LNCaP clone FGC (cell line): Measurements from ENCODE around the gene LHPP.

Experiments
- DNase-seq: peaks from one replicate; pipeline ENCODE4 v3.0.0-alpha.2; 2011; ENCODE audit warnings: low read depth
- H3K4me3 ChIP-seq: 2 replicates; pipeline ENCODE4 v1.5.1; 2011; ENCODE audit warnings: mild to moderate bottlenecking, low read depth, low read length, control low read depth
- TF ChIP-seq, protein P1 (sequence below): IDR thresholded peaks from 2 replicates; pipeline ENCODE4 v1.5.1; 2012; ENCODE audit warnings: mild to moderate bottlenecking; ENCODE audit not compliant: control insufficient read depth, insufficient read depth; ENCODE audit errors: extremely low read depth

The LHPP gene

DNA sequence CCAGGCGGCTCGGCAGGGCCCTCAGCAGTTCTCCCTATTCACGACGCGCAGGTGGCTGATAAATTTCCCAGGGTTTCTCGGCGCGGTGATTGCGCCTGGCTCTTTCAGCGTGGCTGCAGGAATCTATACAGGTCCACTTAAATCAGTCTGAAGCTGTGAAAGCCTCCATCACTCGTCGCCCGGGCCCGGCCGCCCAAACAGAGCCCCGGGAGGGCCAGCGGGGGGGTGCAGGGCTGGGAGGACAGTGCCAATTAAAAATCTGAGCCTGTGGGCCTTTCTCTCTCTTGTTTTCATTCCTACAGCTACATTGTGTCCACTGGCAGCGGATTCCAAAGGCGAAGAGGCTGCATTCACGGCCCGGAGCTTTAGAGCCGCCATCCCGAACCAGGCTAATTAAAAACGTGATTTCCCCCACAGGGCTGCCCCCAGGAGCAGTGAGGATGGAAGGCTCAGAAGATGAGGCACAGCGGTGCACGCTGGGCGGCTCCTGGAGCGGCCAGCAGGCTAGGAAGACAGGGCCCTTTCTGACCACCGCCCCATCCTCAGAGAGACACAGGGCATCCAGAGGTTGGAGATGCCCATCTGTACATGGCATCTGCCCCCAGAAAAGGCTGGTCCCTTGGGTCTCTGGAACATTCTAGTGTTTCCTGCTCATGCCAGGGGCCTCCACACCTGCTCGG, 181.8 kb downstream of the LHPP start:
- no peak overlapping the region for H3K4me3 ChIP-seq
- TF ChIP-seq, protein P1, sequence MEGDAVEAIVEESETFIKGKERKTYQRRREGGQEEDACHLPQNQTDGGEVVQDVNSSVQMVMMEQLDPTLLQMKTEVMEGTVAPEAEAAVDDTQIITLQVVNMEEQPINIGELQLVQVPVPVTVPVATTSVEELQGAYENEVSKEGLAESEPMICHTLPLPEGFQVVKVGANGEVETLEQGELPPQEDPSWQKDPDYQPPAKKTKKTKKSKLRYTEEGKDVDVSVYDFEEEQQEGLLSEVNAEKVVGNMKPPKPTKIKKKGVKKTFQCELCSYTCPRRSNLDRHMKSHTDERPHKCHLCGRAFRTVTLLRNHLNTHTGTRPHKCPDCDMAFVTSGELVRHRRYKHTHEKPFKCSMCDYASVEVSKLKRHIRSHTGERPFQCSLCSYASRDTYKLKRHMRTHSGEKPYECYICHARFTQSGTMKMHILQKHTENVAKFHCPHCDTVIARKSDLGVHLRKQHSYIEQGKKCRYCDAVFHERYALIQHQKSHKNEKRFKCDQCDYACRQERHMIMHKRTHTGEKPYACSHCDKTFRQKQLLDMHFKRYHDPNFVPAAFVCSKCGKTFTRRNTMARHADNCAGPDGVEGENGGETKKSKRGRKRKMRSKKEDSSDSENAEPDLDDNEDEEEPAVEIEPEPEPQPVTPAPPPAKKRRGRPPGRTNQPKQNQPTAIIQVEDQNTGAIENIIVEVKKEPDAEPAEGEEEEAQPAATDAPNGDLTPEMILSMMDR = no peak
- DNase-seq = no peak

DNA sequence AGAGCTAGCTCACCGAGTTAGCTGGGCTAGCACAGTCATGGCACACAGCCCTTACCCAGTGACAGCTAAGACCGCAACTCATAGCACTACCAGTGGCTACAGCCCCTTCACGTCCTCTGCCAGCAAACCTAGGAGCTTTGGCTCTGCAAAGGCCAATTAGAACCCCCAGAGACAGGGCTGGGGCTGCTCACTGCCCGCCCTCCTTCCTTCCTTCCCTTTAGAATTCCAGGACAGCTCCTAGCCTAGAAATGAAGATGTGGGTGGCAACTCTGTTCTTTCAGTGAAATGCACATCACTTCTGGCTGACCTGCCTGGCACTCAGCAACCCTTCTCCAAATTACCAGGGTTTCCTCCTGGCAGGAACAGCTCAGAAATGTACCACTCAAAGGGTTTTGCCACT, 182.6 kb downstream of the LHPP start:
- no peak for DNase-seq
- H3K4me3 ChIP-seq = no peak overlapping the region
- TF ChIP-seq, protein P1 = no peak

DNA sequence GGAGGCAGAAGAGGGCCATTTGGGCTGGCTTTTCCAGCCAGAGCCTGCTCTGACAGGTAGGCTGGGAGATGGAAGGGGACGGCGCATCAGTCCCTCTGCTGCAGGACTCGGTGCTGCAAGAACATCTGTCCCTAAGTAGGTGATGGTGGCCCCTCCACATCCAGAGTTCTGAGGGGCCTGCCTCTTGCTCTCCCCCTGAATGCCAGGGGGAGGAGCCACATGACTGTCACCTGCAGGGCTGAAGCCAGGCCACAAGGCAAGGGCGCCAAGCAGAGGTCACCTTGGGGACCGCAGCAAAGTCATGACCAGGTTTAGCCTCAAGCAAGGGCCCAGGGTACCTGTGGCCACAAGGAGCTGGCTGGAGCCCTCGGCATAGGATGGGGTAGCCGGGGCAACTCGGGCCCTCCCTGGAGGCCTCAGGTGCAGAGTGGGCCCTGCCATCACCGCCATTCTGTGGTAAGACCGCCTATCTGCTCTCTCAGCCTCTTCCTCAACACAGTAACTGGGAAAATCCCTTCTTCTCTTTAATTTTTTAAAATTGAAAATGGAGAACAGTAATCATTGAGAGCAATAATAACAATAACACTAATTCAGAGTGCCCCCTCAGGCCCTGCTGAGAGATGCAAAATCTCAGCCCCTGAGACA, 183.3 kb downstream of the LHPP start:
- no peak for DNase-seq
- TF ChIP-seq, protein P1 = no peak
- H3K4me3 ChIP-seq = no peak overlapping the region

DNA sequence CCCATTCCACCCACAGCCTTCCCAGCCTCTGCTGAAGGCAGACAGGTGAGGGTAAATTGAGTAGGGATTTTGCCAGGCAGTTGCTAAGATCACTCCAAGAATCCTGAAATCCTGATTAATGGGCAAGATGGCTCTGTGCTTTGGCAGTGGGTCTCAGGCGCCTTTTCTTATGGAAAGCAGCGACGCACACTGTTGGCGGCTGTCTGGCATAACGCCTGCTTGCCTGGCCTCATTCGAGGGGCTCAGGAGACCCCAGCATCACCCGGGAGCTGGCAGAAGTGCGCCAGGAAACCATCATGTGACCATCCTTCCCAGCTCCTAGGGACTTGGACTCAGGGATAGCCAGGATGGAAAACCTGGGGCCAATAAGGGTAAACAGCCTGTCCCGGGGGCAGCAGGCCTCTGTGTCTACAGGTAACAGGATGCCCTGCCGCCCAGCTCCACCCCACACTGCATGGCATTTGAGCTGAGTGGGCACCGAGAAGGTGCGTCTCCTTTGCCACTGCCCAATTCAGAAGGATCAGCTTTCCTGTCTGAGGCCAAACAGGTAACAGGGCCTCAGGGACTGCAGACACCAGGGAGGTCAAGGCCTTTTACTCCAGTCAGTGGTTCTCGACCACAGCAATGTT, 184.0 kb downstream of the LHPP start:
- no peak for DNase-seq

DNA sequence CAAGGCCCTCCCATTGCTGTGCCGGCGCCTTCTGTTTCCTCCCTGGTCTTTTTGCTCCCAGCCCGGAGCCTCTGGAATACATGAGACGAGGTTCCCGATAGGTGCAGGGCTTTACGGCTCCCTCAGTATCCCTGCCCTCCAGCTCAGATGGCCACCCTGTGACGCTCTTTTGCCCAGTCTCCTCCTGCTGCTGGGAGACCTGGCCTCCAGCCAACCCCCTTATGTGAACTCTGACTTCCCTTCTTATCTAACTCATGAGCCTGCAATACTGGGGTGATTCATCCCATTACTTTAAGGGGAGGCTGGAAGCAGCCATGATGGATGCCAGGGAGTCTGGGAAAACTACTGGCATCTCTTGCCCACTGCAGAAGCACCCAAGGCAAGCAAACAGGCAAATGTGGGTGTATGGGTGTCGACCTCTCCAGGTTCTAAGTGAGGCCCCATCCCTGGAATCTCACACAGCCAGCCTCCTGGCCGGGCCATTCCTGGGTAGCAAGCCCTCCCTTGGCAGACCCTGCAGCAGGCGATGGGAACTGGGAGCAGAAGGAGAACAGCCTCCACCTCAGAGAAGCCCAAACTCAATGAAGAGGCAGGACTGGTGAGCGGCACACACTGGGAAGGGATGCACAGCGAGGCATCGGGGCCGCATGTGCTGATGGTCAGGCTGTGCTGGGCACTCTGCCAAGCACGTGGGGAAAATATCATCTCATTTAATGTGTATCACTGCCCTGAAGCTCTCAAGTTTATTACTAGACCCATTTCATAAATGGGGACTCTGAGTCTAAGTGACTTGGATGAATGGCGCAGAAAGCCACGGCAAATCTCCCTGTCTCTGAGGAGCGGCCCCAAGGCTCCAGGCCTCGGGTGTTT, 185.1 kb downstream of the LHPP start:
- DNase-seq = no peak
- TF ChIP-seq, protein P1 = no peak
- H3K4me3 ChIP-seq = no peak overlapping the region

More for the DNA sequence above, 184.0 kb downstream of the LHPP start:
- no peak overlapping the region for H3K4me3 ChIP-seq
- TF ChIP-seq, protein P1 = no peak

DNA sequence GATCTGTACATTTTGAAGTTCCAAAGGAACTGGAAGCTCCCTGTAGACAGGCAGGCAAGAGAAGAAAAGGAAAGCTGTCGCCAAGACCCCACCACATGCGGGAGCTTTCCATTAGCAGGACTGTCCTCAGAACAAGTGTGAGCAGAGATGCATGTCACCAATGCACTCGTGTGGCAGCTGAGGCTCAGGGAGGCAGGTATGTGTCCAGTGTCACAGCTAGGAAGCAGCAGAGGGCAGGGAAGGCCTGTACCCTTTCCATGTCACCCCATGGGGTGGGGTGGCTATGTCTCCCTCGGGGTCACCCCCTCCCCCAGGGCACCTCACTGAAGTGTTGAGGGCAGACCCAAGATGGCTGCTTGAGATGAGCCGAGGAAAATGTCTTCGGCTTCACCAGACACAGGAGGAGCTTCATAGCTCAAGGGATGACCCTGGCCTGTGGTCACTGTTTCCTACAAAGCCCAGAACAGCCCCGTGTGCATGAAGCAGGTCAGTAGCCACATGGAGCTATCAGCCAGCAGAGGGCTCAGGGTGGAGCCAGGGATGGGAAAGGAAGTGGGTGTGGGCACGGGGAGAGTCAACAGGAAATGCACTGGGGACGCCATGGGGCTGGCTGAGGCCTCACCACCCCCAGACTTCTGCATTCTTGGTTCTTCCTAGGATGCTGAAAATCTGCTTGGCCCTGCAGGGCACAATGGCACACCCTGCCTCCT, 186.0 kb downstream of the LHPP start:
- no peak for DNase-seq
- TF ChIP-seq, protein P1 = no peak
- H3K4me3 ChIP-seq = no peak overlapping the region
